GM19397 (cell line): ENCODE data around the gene GTF2A1.
"Not testable (repeated sequence)": the region's sequence is repeated elsewhere in the genome, so short reads cannot be mapped to it uniquely, and the experiment has no call there.

Experiments
- ATAC-seq: cut with Tn5 transposase; IDR thresholded peaks from one replicate; pipeline ENCODE4 v1.9.1; 2021; ENCODE audit warnings: mild to moderate bottlenecking, moderate library complexity; ENCODE audit not compliant: unreplicated experiment

Gene GTF2A1

DNA sequence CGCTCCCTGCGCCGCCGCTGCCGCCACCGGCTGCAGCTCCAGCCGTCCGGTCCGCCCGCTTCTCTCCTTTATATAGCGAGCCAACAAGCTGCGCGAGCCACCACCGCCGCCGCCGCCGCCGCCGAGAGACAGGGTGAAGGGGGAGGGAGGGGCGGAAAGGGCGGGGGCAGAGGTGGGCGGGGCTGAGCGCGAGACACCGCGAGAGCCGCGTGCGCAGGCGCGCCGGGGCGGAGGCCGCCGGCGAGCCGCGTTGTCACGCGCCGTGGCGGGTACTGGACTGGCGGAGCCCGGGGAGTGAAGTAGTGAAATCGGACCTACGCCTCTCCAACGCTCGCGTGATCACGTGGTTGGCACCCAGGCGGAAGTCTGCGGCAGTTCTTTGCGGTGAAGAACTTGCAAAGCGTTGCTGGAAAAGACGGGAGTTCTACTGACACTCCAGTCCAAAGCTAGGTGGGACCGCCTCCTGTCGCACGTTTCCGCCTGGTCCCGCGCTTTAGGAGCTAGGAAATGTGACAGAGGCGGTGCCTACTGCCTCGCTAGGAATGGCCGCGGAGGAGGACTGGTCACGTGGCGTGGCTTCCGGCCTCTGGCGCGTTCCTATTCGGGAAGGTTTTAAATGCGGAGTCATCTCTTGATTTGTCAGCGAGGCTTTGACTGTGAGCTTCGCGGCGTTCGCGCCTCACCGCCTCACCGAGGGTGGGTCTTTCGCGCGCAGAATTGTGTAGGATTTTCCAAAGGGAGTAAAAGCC is at the start of gene GTF2A1:
Gene GTF2A1 (minus strand): TSS at position 130 of the 749 bp plus-strand sequence. CDS start 441 bp downstream, outside the sequence.
- peak; percentile 78 for ATAC-seq

GRCh38 chr14:81269979-81270375 is 49.2 kb upstream of the GTF2A1 start:
- ATAC-seq, result no peak

- ATAC-seq, result peak; percentile 59
Measured at GRCh38 chr14:81269100-81269978, 48.6 kb upstream of the GTF2A1 start.

DNA sequence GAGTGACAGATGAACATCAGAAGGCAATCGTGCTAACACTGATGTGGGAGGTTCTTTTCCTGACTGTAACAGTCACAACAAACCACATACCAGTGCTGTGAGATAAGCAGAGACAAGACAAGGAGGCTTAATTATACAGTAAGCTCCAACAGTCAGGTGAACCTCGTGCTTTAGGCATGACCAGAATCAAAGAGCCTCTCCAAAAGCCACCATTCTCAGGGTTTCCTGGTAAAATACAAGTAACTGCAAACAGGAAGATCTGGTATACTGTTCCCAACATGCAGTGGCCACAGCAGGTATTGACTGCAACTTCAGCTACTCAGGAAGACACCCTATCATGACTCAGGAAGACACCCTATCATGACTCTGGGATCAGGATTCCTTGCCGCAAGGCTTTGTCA is 47.3 kb upstream of the GTF2A1 start:
- no peak for ATAC-seq

DNA sequence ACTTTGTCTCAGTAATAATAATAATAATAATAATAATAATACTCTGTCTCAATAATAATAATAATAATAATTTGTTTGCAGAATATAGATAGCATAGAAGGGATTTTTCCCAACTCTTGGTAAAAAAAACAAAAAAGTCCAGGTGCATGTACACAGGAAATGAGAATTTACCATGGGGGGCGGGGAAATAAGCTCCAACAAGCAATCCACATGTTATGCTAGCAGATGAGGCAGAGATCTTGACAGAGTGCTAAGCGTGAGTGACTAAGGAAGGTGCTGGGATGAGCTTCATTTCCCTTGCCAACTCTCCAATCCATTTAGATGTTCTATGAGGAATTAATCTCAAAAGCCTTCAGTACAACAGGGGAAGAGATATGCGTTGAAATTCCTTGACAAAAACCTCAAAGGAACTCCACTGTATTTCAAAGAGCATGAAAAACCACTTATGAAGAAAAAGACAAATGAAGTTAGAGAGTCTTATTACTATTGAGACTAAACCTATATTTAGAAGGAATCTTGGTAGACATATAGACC is 44.9 kb upstream of the GTF2A1 start:
- ATAC-seq, result no peak

- ATAC-seq, result no peak
Measured at GRCh38 chr14:81264671-81265070, 43.9 kb upstream of the GTF2A1 start.

DNA sequence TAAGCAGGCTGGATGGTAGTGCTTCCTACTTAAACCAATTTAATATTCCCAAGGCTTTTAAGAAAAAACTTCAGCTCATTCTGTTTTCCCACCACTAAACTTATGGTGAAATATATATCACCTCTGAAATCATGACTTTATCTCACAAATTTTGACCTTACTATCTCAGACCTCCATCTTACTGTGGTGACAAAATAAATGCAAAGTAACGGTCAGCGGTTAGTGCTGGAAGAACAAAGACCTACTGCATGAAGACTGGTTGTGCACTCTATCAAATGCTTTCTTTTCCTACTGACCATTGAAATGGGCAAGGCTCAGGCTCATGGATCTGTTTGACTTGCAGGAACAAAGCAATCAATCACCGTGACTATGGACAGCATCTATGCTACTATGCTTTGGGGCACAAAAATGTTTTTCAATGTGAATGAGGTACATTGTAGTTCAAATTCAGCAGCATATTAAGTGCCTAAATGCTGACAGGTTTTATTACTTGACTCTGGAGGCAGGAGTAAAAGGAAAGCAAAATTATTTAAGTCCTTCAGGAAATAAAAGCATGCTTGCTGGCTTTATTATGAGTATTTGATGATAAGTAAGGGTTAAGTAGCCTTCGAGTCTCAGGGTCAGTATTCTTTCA is 43.1 kb upstream of the GTF2A1 start:
- ATAC-seq, result no peak

DNA sequence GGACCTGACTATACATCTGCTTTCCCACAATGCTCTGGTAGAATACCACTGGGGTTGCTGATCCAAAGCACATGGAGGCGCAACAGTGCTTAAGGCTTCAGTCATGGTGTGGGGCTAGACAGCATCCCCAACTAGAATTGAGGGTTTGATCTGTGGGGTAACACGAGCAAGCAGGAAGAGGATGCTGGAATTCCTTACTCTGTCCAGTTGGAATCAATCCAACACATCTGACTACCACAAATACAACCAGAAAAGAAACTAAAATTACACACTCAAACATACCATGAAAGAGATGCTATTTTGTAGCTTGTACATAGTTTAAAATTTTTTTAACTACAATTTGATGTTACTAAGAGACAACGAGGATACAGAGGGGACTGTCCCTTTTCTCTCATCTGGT is 40.4 kb upstream of the GTF2A1 start:
- no peak for ATAC-seq

GRCh38 chr14:81260732-81261131 is 40.0 kb upstream of the GTF2A1 start:
- ATAC-seq, result no peak

- ATAC-seq, result no peak
Measured at GRCh38 chr14:81256289-81256960, 35.7 kb upstream of the GTF2A1 start.

GRCh38 chr14:81252278-81252677 is 31.5 kb upstream of the GTF2A1 start:
- no peak for ATAC-seq

DNA sequence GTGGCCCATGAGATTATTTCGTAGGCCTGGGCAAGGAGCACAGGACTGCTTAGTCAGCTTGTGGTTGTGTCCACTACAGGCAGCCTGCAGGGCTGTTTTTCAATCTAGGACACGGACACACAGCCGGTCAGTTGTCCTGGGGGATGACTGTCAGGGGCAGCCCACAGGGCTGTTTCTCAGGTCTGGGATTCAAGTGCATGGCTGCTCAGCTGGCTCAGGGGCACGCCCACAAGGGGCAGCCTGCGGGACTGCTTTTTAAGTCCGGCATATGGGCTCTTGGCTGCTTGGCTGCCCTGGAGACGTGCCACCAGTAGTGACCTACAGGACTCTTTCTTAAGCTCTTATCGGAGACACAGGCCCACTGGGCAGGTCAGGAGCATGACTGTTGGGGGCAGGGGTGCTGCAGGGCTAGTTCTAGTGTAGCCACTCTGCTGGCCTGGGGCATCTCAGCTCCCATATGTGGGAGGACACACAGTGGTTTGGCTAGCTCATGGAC is 26.6 kb upstream of the GTF2A1 start:
- no peak for ATAC-seq

GRCh38 chr14:81246461-81247270 is 25.9 kb upstream of the GTF2A1 start:
- no peak for ATAC-seq

GRCh38 chr14:81245771-81246170 is 25.0 kb upstream of the GTF2A1 start:
- no peak for ATAC-seq

DNA sequence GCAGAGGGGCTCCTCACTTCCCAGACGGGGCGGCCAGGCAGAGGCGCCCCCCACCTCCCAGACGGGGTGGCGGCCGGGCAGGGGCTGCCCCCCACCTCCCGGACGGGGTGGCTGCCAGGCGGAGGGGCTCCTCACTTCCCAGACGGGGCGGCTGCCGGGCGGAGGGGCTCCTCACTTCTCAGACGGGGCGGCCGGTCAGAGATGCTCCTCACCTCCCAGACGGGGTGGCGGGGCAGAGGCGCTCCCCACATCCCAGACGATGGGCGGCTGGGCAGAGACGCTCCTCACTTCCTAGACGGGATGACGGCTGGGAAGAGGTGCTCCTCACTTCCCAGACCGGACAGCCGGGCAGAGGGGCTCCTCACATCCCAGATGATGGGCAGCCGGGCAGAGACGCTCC is 23.7 kb upstream of the GTF2A1 start:
- not testable (repeated sequence) for ATAC-seq

- no peak for ATAC-seq
Measured at GRCh38 chr14:81243499-81243898, 22.7 kb upstream of the GTF2A1 start.

GRCh38 chr14:81236849-81237248 is 16.1 kb upstream of the GTF2A1 start:
- not testable (repeated sequence) for ATAC-seq

DNA sequence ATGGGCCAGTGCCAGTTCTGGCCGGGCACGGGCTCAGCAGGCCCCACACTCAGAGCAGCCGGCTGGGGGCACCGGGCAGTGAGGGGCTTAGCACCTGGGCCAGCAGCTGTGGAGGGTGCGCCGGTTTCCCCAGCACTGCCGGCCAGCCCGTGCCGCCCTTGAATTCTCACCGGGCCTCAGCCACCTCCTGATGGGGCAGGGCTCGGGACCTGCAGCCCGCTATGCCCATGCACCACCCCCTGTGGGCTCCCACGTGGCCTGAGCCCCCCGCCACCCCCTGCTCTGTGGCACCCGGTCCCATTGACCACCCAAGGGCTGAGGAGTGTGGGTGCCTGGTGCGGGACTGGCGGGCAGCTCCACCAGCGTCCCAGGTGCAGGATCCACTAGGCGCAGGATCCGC is 15.4 kb upstream of the GTF2A1 start:
- no peak for ATAC-seq

- no peak for ATAC-seq
Measured at GRCh38 chr14:81235096-81235495, 14.3 kb upstream of the GTF2A1 start.

GRCh38 chr14:81234278-81234677 is 13.5 kb upstream of the GTF2A1 start:
- ATAC-seq, result no peak
